Hepatocyte (in vitro differentiated cells): ENCODE data around the gene KCNQ1. TPM values are rescaled to one million over a fixed set of nuclear protein-coding genes. Genes with fewer than 3 reads are reported as not detected.

ENCODE experiments used
- DNase-seq: peaks from one replicate; pipeline ENCODE4 v3.0.0-alpha.2; 2016; ENCODE audit warnings: low spot score
- H2AFZ ChIP-seq: fragments of 200-600 bp; sonication (generic); 2 replicates; pipeline ENCODE4 v1.6.0; 2016; ENCODE audit warnings: antibody characterized with exemption, mild to moderate bottlenecking
- H3K27ac ChIP-seq: fragments of 200-600 bp; sonication (generic); 2 replicates; pipeline ENCODE4 v1.5.1; 2016; ENCODE audit warnings: mild to moderate bottlenecking
- H3K27me3 ChIP-seq: fragments of 200-600 bp; sonication (generic); 2 replicates; pipeline ENCODE4 v1.6.1; 2016
- H3K36me3 ChIP-seq: fragments of 200-600 bp; sonication (generic); replicated peaks from 2 replicates; pipeline ENCODE4 v1.5.1; 2016; ENCODE audit warnings: low read depth; ENCODE audit not compliant: insufficient read depth
- H3K4me1 ChIP-seq: fragments of 200-600 bp; sonication (generic); 2 replicates; pipeline ENCODE4 v1.5.1; 2016; ENCODE audit warnings: mild to moderate bottlenecking, moderate library complexity; ENCODE audit not compliant: insufficient read depth
- H3K4me2 ChIP-seq: fragments of 200-600 bp; sonication (generic); 2 replicates; pipeline ENCODE4 v1.6.0; 2016
- H3K4me3 ChIP-seq: fragments of 200-600 bp; sonication (generic); 2 replicates; pipeline ENCODE4 v1.5.1; 2016; ENCODE audit warnings: mild to moderate bottlenecking
- H3K79me2 ChIP-seq: fragments of 200-600 bp; sonication (generic); 2 replicates; pipeline ENCODE4 v1.6.0; 2017; ENCODE audit warnings: mild to moderate bottlenecking
- H3K9me2 ChIP-seq: fragments of 200-600 bp; sonication (generic); replicated peaks from 2 replicates; pipeline ENCODE4 v1.6.0; 2017; ENCODE audit warnings: mild to moderate bottlenecking; ENCODE audit not compliant: insufficient read depth
- H3K9me3 ChIP-seq: fragments of 200-600 bp; sonication (generic); 2 replicates; pipeline ENCODE4 v1.5.1; 2016; ENCODE audit warnings: low read depth, mild to moderate bottlenecking
- H4K20me1 ChIP-seq: fragments of 200-600 bp; sonication (generic); 2 replicates; pipeline ENCODE4 v1.6.0; 2016; ENCODE audit warnings: mild to moderate bottlenecking; ENCODE audit not compliant: insufficient read depth, poor library complexity, severe bottlenecking
- EZH2 ChIP-seq: fragments of 200-600 bp; sonication (generic); IDR thresholded peaks from 2 replicates; pipeline ENCODE4 v1.6.1; 2016; ENCODE audit warnings: antibody characterized with exemption, mild to moderate bottlenecking, borderline replicate concordance
- EZH2phosphoT487 ChIP-seq: fragments of 200-600 bp; sonication (generic); IDR thresholded peaks from one replicate; pipeline ENCODE4 v1.6.1; 2018; ENCODE audit warnings: antibody characterized with exemption, mild to moderate bottlenecking, low read depth, moderate library complexity; ENCODE audit not compliant: unreplicated experiment, severe bottlenecking
- WGBS: methylation state at CpG from one replicate; pipeline ENCODE4 v1.1.6; 2016; ENCODE audit warnings: low lambda C conversion rate; ENCODE audit errors: missing lambda C conversion rate; 5-methylcytosine and 5-hydroxymethylcytosine counted together
- polyA plus RNA-seq: library from polyadenylated mRNA; unstranded; fragments of >200 nt; fragmentation: Nextera tagmentation; extraction: Ambion mirVana; gene quantifications from 2 replicates; pipeline ENCODE4 v1.2.1, GENCODE V29; 2016
- total RNA-seq: library from RNA; depleted of rRNA; stranded (reverse); fragments of >200 nt; gene quantifications from 2 replicates; pipeline ENCODE4 v1.2.3, GENCODE V29; 2014
- TF ChIP-seq, protein P1 (sequence below): fragments of 200-600 bp; sonication (generic); IDR thresholded peaks from 2 replicates; pipeline ENCODE4 v1.5.1; 2016; ENCODE audit warnings: antibody characterized with exemption, mild to moderate bottlenecking; ENCODE audit not compliant: poor library complexity

KCNQ1 gene
- total and polyA plus RNA-seq, 2 experiments from 2014 or later: 1.8 to 6.4 TPM

GRCh38 chr11:2666401-2666741 lies 221.6 kb downstream of the KCNQ1 start:
- peaks cover 19% of the 10 kb centered on the region for H3K4me1 ChIP-seq
- TF ChIP-seq EZH2: no peak
- TF ChIP-seq, protein P1, sequence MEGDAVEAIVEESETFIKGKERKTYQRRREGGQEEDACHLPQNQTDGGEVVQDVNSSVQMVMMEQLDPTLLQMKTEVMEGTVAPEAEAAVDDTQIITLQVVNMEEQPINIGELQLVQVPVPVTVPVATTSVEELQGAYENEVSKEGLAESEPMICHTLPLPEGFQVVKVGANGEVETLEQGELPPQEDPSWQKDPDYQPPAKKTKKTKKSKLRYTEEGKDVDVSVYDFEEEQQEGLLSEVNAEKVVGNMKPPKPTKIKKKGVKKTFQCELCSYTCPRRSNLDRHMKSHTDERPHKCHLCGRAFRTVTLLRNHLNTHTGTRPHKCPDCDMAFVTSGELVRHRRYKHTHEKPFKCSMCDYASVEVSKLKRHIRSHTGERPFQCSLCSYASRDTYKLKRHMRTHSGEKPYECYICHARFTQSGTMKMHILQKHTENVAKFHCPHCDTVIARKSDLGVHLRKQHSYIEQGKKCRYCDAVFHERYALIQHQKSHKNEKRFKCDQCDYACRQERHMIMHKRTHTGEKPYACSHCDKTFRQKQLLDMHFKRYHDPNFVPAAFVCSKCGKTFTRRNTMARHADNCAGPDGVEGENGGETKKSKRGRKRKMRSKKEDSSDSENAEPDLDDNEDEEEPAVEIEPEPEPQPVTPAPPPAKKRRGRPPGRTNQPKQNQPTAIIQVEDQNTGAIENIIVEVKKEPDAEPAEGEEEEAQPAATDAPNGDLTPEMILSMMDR: no peak
- no peak for TF ChIP-seq EZH2phosphoT487
- H2AFZ ChIP-seq: no peak overlapping the region
- H3K4me3 ChIP-seq: no peak overlapping the region
- no peak overlapping the region for H3K4me2 ChIP-seq
- peak overlapping the region; percentile 88 for H3K27ac ChIP-seq
- H3K27me3 ChIP-seq: no peaks in the 10 kb centered on the region
- DNase-seq: no peak
- H3K36me3 ChIP-seq: no peaks in the 10 kb centered on the region
- peaks cover 14% of the 10 kb centered on the region for H4K20me1 ChIP-seq
- 69% methylated on average over 6 of the region's 6 CpGs for WGBS
- H3K9me2 ChIP-seq: no peaks in the 10 kb centered on the region
- no peaks in the 10 kb centered on the region for H3K9me3 ChIP-seq
- peaks cover 46% of the 10 kb centered on the region for H3K79me2 ChIP-seq

- Histone ChIP-seq H3K4me1 (peaks cover 19% of the 10 kb centered on the region), H3K27ac (peak overlapping the region; percentile 88), H3K36me3 (no peaks in the 10 kb centered on the region), H3K9me3 (no peaks in the 10 kb centered on the region), H3K9me2 (no peaks in the 10 kb centered on the region), H3K4me3 (no peak overlapping the region), H3K27me3 (no peaks in the 10 kb centered on the region), H4K20me1 (peaks cover 20% of the 10 kb centered on the region), H2AFZ (no peak overlapping the region), H3K4me2 (no peak overlapping the region), H3K79me2 (peaks cover 52% of the 10 kb centered on the region)
- TF ChIP-seq EZH2phosphoT487: no peak
- TF ChIP-seq, protein P1: no peak
- no peak for TF ChIP-seq EZH2
- WGBS: 82% methylated on average over 15 of the region's 15 CpGs
- DNase-seq: no peak
Observed at GRCh38 chr11:2666828-2667570, 222.2 kb downstream of the KCNQ1 start.

GRCh38 chr11:2667940-2668339 lies 223.1 kb downstream of the KCNQ1 start:
- H3K27me3 ChIP-seq: no peaks in the 10 kb centered on the region
- no peak for DNase-seq
- H3K36me3 ChIP-seq: no peaks in the 10 kb centered on the region
- no peak overlapping the region for H2AFZ ChIP-seq
- H3K4me1 ChIP-seq: peaks cover 19% of the 10 kb centered on the region
- H3K27ac ChIP-seq: peak overlapping the region; percentile 88
- no peak overlapping the region for H3K4me2 ChIP-seq
- no peak for TF ChIP-seq EZH2phosphoT487
- TF ChIP-seq EZH2: no peak
- TF ChIP-seq, protein P1: no peak
- no peaks in the 10 kb centered on the region for H3K9me3 ChIP-seq
- H3K9me2 ChIP-seq: no peaks in the 10 kb centered on the region
- H4K20me1 ChIP-seq: peaks cover 30% of the 10 kb centered on the region
- H3K79me2 ChIP-seq: peaks cover 62% of the 10 kb centered on the region
- H3K4me3 ChIP-seq: no peak overlapping the region
- 87% methylated on average over 2 of the region's 2 CpGs for WGBS
